Lower lobe of right lung (tissue), 2 donors: ENCODE data around the gene PANK2. TPM values are rescaled to one million over a fixed set of nuclear protein-coding genes. Genes with fewer than 3 reads are reported as not detected.
A peak's percentile ranks its signal among the peaks of the same experiment; 100 is the strongest.
"Not testable (repeated sequence)": the region's sequence is repeated elsewhere in the genome, so short reads cannot be mapped to it uniquely, and the experiment has no call there.

ENCODE experiments used
- ATAC-seq, 2 donors: fragments of 200-7000 bp; cut with Tn5 transposase; one replicate each; pipeline ENCODE4 v1.9.1; 2020 to 2022; ENCODE audit warnings: mild to moderate bottlenecking in 2 of 2, moderate library complexity in 2 of 2
- DNase-seq: peaks from one replicate; pipeline ENCODE4 v3.0.0-alpha.2; 2020
- H3K27ac ChIP-seq: fragments of 200-600 bp; one replicate; pipeline ENCODE4 v1.8.0; 2022
- H3K27me3 ChIP-seq: fragments of 200-600 bp; one replicate; pipeline ENCODE4 v1.8.0; 2022; ENCODE audit warnings: low read depth
- H3K36me3 ChIP-seq: fragments of 200-600 bp; one replicate; pipeline ENCODE4 v1.8.0; 2022; ENCODE audit warnings: mild to moderate bottlenecking
- H3K4me1 ChIP-seq: fragments of 200-600 bp; one replicate; pipeline ENCODE4 v1.8.0; 2022
- H3K4me3 ChIP-seq: fragments of 200-600 bp; one replicate; pipeline ENCODE4 v1.8.0; 2022; ENCODE audit warnings: mild to moderate bottlenecking
- H3K9me3 ChIP-seq: fragments of 200-600 bp; one replicate; pipeline ENCODE4 v1.8.0; 2022
- intact Hi-C: fragments of 100-400 bp; cut with DNase I; formaldehyde crosslinking; loops from one replicate; pipeline ENCODE4 v1.11.0; 2022
- long read RNA-seq: library from polyadenylated mRNA; unstranded; transcript quantifications from one replicate; pipeline ENCODE4 v2.0.0, GENCODE V29; 2021
- total RNA-seq: library from RNA; stranded (reverse); fragmentation: NEBNext Ultra II Directional; extraction: Animal tissue kit (Norgen Biotek cat#: 25700); gene quantifications from one replicate; pipeline ENCODE4 v1.2.1, GENCODE V29; 2021
- TF ChIP-seq, protein P1 (sequence below): fragments of 200-600 bp; IDR thresholded peaks from one replicate; pipeline ENCODE4 v1.8.0; 2022; ENCODE audit warnings: antibody characterized with exemption, mild to moderate bottlenecking
- donor health status: DM: no; HTN: yes; CAD: no; lungs with severe emphysema.

PANK2 gene
- 39.1 TPM for total RNA-seq
- long read RNA-seq, full-length matches to known transcripts: 64 of 100 reads
- long read RNA-seq, partial matches to known transcripts: 7 of 100 reads
- long read RNA-seq, other reads (novel, unspliced or antisense): 29 of 100 reads

DNA sequence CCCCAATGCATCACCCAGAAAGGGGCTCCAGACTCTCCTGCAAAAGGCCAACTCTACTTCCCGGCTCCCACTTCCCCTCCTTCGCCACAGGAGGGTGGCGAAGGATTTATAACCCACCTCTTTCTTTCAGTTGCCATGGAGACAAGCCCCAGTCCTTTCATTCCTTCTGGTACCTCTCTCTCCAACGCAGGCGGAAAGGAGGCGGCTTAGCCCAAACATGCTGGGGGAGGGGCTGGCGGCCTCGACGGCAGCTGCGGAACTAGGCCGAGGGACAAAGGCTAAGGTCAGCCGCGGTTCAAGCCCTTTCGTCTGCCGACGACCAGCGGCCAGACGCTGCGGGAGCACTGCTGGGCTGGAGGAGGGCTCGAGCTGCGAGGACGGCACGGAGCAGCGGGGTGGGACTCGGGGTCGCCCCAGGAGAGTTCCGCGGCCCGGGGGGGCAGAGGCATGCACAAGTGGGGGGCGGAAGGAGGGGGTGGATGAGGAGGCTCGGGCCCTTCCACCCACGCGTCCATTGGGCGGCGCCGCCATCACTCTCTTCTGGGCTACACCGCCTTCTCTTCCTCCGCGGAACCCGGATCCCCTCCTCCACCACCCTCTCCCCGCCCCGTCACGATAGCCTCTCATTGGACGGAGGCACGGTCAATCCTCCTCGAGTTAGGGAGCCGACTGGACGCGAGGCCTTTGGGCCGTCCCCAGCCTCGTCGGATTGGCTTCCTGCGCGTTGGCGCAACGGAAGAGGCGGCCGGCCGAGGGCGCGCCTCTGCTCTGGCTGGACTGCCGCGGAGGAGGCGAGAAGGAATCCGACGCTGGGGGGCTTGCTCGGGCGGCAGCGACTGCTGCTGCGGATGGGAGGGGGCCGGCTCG is at the start of gene PANK2:
Gene PANK2, plus strand, starts transcription at position 766 of the 867 bp plus-strand sequence.
- Histone ChIP-seq H3K9me3 (no peaks in the 10 kb centered on the region), H3K4me1 (peaks cover 45% of the 10 kb centered on the region), H3K36me3 (no peaks in the 10 kb centered on the region), H3K27ac (peak within 1 kb of the TSS; percentile 98), H3K27me3 (no peaks in the 10 kb centered on the region), H3K4me3 (peak within 1 kb of the TSS; percentile 92)
- TF ChIP-seq, protein P1, sequence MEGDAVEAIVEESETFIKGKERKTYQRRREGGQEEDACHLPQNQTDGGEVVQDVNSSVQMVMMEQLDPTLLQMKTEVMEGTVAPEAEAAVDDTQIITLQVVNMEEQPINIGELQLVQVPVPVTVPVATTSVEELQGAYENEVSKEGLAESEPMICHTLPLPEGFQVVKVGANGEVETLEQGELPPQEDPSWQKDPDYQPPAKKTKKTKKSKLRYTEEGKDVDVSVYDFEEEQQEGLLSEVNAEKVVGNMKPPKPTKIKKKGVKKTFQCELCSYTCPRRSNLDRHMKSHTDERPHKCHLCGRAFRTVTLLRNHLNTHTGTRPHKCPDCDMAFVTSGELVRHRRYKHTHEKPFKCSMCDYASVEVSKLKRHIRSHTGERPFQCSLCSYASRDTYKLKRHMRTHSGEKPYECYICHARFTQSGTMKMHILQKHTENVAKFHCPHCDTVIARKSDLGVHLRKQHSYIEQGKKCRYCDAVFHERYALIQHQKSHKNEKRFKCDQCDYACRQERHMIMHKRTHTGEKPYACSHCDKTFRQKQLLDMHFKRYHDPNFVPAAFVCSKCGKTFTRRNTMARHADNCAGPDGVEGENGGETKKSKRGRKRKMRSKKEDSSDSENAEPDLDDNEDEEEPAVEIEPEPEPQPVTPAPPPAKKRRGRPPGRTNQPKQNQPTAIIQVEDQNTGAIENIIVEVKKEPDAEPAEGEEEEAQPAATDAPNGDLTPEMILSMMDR: peak; percentile 37
- ATAC-seq (peak; percentile 98 to 99), DNase-seq (peak; percentile 99)
- intact Hi-C loops: no loop called here

DNA sequence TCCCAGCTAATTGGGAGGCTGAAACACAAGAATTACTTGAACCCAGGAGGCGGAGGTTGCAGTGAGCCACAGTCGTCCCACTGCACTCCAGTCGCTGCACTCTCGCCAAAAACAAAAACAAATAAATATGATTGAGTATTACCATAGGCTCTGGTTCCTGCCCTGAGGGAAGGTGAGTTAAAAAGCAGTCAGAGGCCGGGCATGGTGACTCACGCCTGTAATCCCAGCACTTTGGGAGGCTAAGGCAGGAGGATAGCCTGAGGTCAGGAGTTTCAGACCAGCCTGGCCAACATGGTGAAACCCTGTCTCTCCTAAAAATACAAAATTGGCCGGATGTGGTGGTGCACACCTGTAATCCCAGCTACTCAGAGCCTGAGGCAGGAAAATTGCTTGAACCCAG is 49.0 kb upstream of the PANK2 start:
- ATAC-seq, H3K9me3 ChIP-seq, H3K27me3 ChIP-seq, H3K4me3 ChIP-seq, intact Hi-C loops, H3K27ac ChIP-seq, H3K36me3 ChIP-seq, DNase-seq: not testable (repeated sequence)
- peaks cover 10% of the 10 kb centered on the region for H3K4me1 ChIP-seq

DNA sequence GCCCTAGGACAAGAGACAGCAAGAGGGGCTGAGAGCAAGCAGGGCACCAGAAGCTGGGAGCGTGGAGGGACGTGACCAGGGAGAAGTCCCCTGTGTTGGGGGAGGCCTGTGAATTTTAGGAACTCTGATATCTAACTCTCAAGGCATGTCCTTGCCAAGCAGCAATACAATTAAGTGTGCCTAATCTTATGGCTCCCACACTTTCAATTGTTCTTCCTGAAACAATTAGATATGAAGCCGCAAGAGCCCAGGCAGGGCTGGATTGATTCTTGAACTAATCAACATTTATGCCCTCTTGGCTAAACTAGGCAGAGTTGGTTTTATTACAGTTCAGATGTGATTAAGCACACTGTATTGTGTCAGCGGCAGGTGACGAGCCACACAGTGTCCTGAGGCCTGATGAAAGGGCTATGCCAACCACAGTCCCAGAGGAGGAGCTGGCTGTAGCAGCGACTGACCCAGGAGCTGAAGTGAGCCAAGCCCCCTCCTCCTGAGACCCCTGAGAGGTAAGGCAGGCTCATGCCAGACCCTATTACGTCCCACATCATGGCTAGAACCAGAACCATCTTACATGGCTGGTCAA is 46.7 kb upstream of the PANK2 start:
- ATAC-seq (no peak), DNase-seq (no peak)
- TF ChIP-seq, protein P1: no peak
- Histone ChIP-seq H3K27me3 (no peaks in the 10 kb centered on the region), H3K9me3 (no peaks in the 10 kb centered on the region), H3K36me3 (no peaks in the 10 kb centered on the region), H3K4me1 (peaks cover 21% of the 10 kb centered on the region), H3K4me3 (no peak overlapping the region), H3K27ac (no peak overlapping the region)
- intact Hi-C loops: no loop called here

DNA sequence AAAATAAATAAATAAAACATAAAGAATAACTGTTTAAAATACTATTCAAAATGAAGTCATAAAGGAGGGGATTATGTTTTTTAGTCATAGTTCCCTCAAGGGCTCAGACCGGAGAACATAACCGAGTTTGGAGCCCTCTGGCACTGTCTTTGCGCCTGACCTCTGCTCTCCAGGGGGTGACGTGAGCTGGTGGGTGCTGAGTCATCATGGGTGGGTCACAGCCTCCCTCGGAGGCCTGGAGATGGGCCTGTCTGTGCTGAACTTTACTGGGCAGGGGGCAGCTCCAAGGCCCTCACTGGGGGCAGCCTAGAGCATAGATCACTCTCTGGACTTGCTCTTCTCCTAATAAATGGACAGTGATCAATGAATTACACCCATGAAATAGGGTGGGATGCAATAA is 45.7 kb upstream of the PANK2 start:
- no peak overlapping the region for H3K4me3 ChIP-seq
- H3K36me3 ChIP-seq: no peaks in the 10 kb centered on the region
- peaks cover 29% of the 10 kb centered on the region for H3K4me1 ChIP-seq
- H3K9me3 ChIP-seq: no peaks in the 10 kb centered on the region
- ATAC-seq (no peak), DNase-seq (no peak)
- no peak overlapping the region for H3K27ac ChIP-seq
- no peaks in the 10 kb centered on the region for H3K27me3 ChIP-seq
- TF ChIP-seq, protein P1: no peak
- intact Hi-C loops: no loop called here

DNA sequence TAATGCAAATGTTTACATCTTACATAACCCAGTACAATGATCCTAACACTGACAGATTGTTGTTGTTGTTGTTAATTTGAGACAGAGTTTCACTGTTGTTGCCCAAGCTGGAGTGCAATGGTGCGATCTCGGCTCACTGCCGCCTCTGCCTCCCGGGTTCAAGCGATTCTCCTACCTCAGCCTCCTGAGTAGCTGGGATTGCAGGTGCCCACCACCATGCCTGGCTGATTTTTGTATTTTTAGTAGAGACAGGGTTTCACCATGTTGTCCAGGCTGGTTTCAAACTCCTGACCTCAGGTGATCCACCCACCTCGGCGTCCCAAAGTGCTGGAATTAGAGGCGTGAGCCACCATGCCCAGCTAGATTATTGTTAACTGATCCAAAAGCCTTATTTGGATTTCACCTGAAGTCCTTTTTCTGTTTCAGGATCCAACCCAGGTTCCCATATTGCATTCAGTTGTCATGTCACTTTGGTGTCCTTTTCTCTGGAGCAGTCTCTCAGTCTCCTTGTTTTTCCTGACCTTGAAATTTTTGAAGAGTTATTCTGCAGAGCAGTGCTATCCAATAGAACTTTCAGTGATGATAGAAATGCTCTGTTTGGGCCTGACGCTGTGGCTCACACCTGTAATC is 45.1 kb upstream of the PANK2 start:
- H3K4me3 ChIP-seq, ATAC-seq, DNase-seq, H3K27me3 ChIP-seq, H3K36me3 ChIP-seq, intact Hi-C loops, H3K9me3 ChIP-seq, H3K27ac ChIP-seq: not testable (repeated sequence)
- peaks cover 26% of the 10 kb centered on the region for H3K4me1 ChIP-seq

DNA sequence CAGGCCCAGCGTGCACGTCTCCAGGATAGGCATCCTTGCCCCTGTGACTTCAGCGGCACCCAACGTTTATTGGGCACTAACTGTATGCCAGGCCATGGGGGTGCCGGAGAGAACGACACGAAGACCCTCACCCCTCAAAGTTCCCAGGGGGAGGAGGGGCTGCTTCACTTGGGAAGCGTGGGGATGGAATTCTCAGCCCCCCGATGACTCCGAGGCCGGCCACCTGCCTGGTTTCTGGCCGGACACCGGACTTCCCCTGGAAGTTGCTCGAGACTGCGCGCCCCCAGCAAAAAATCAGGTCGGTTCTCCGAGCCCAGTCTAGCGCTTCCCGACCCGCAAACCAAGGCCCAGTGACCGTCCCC is 42.8 kb upstream of the PANK2 start:
- Histone ChIP-seq H3K27me3 (no peaks in the 10 kb centered on the region), H3K4me1 (peaks cover 23% of the 10 kb centered on the region), H3K4me3 (peak overlapping the region; percentile 94), H3K9me3 (no peaks in the 10 kb centered on the region), H3K36me3 (no peaks in the 10 kb centered on the region), H3K27ac (peak overlapping the region; percentile 94)
- no peak for DNase-seq
- intact Hi-C loops: no loop called here
- TF ChIP-seq, protein P1: no peak
- ATAC-seq: no peak
